Measurements from ENCODE around the gene MAP1LC3B. TPM values are rescaled to one million over a fixed set of nuclear protein-coding genes. Genes with fewer than 3 reads are reported as not detected.

The MAP1LC3B gene
- total and polyA plus RNA-seq, 2 donors (not counting 1 experiment from before 2014, with no cell fraction given) = 72.7 to 75.8 TPM

DNA sequence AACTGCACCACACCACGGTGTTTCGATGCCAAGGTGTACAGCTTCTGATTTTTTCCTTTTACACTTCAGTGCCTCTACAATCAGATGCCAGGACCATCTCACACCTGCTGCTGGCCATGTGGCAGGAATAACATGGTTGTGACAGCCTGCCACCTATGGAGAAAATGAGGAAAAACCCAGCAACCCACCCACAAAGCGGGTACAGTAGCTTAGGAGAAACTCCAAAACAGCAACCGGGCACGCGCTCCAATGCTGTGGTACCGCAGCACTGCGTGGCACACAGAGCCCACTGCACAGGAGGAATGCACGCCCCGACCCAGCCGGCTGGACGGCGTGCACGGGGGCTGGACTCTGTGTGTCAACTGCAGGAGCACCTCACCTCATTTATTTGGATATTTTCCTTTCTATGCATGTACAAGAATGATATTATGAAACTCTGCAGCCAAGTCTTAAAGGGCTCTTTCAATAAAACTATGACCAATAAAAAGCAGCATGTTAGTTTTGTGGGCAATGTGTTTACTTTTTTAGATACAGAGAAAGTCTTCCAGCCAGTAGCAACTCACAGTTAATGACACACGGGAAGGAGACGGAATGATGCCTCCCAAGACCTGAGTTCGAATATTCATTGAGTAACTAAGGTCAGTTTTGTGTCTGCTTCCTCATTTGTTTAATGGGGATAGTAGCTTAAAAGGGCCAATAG lies 45.9 kb downstream of the MAP1LC3B start:
- DNase-seq (no peak), ATAC-seq (ENCODE audit: low read depth) (no peak)
- no peak overlapping the region for H3K4me3 Mint-ChIP-seq
- Histone ChIP-seq H2AFZ (ENCODE audit: insufficient read depth, low read depth, low read length, poor library complexity, severe bottlenecking) (no peak overlapping the region), H3K79me2 (ENCODE audit: control insufficient read depth, insufficient read depth, low read length) (no peaks in the 10 kb centered on the region), H3K9me3 (ENCODE audit: control extremely low read depth in 1 of 3, control insufficient read depth in 2 of 3, insufficient read depth in 1 of 3, low read length in 2 of 3) (no peaks in the 10 kb centered on the region), H3K4me1 (ENCODE audit: control insufficient read depth in 2 of 2, insufficient read depth in 2 of 2, low read length in 2 of 2) (peaks cover 3% of the 10 kb centered on the region in 2 donors), H4K20me1 (ENCODE audit: control insufficient read depth, insufficient read depth, low read length, poor library complexity, severe bottlenecking) (no peaks in the 10 kb centered on the region), H3K27ac (ENCODE audit: low read length in 2 of 2) (no peak overlapping the region), H3K4me3 (ENCODE audit: control extremely low read depth in 1 of 5, extremely low read depth in 1 of 5, insufficient read depth in 1 of 5, low read depth in 2 of 5, low read length in 4 of 5) (no peak overlapping the region), H3K4me2 (replicated peaks; ENCODE audit: low read depth, low read length, poor library complexity, severe bottlenecking) (no peak overlapping the region), H3K36me3 (replicated peaks in 1 of 2; ENCODE audit: control extremely low read depth in 1 of 2, control insufficient read depth in 1 of 2, extremely low read depth in 1 of 2, insufficient read depth in 2 of 2, low read length in 1 of 2) (no peaks in the 10 kb centered on the region), H3K27me3 (replicated peaks in 1 of 4; ENCODE audit: control extremely low read depth in 1 of 4, control insufficient read depth in 3 of 4, insufficient read depth in 4 of 4, low read length in 3 of 4) (no peaks in the 10 kb centered on the region), H3K9ac (ENCODE audit: low read length) (no peak overlapping the region)
- 100% methylated on average over 13 of the region's 17 CpGs for WGBS (ENCODE audit: insufficient coverage)
- TF ChIP-seq EZH2 (IDR thresholded peaks at IDR 0.05; ENCODE audit: borderline replicate concordance, insufficient read depth, low read depth, low read length, poor library complexity, severe bottlenecking) = no peak
- TF ChIP-seq, protein P1, sequence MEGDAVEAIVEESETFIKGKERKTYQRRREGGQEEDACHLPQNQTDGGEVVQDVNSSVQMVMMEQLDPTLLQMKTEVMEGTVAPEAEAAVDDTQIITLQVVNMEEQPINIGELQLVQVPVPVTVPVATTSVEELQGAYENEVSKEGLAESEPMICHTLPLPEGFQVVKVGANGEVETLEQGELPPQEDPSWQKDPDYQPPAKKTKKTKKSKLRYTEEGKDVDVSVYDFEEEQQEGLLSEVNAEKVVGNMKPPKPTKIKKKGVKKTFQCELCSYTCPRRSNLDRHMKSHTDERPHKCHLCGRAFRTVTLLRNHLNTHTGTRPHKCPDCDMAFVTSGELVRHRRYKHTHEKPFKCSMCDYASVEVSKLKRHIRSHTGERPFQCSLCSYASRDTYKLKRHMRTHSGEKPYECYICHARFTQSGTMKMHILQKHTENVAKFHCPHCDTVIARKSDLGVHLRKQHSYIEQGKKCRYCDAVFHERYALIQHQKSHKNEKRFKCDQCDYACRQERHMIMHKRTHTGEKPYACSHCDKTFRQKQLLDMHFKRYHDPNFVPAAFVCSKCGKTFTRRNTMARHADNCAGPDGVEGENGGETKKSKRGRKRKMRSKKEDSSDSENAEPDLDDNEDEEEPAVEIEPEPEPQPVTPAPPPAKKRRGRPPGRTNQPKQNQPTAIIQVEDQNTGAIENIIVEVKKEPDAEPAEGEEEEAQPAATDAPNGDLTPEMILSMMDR (IDR thresholded peaks at IDR 0.05) = no peak
- ChIA-PET POLR2A (no interaction called here), CTCF (no interaction called here)
- H3K9me3 Mint-ChIP-seq (ENCODE audit: insufficient read depth) = no peaks in the 10 kb centered on the region
- intact Hi-C loops (cut with micrococcal nuclease) = no loop called here
- H3K27me3 Mint-ChIP-seq = peaks cover 3% of the 10 kb centered on the region
- H3K4me1 Mint-ChIP-seq = no peaks in the 10 kb centered on the region
- no peak overlapping the region for H3K27ac Mint-ChIP-seq

- POLR2A ChIA-PET = no interaction called here
Observed at GRCh38 chr16:87438611-87438985, 46.5 kb downstream of the MAP1LC3B start.

More at GRCh38 chr16:87438611-87438985, 46.5 kb downstream of the MAP1LC3B start:
- TF ChIP-seq, protein P1 (IDR thresholded peaks at IDR 0.05) = no peak
- TF ChIP-seq EZH2 (IDR thresholded peaks at IDR 0.05; ENCODE audit: borderline replicate concordance, insufficient read depth, low read depth, low read length, poor library complexity, severe bottlenecking) = no peak
- Histone ChIP-seq H3K4me3 (ENCODE audit: control extremely low read depth in 1 of 5, extremely low read depth in 1 of 5, insufficient read depth in 1 of 5, low read depth in 2 of 5, low read length in 4 of 5) (no peak overlapping the region), H3K27ac (ENCODE audit: low read length in 2 of 2) (no peak overlapping the region), H3K4me1 (ENCODE audit: control insufficient read depth in 2 of 2, insufficient read depth in 2 of 2, low read length in 2 of 2) (peaks cover 3% of the 10 kb centered on the region in 2 donors), H3K9me3 (ENCODE audit: control extremely low read depth in 1 of 3, control insufficient read depth in 2 of 3, insufficient read depth in 1 of 3, low read length in 2 of 3) (peaks cover 0 to 3% (median 0%) of the 10 kb centered on the region in 3 donors), H3K79me2 (ENCODE audit: control insufficient read depth, insufficient read depth, low read length) (no peaks in the 10 kb centered on the region), H3K4me2 (replicated peaks; ENCODE audit: low read depth, low read length, poor library complexity, severe bottlenecking) (no peak overlapping the region), H3K9ac (ENCODE audit: low read length) (no peak overlapping the region), H2AFZ (ENCODE audit: insufficient read depth, low read depth, low read length, poor library complexity, severe bottlenecking) (no peak overlapping the region), H3K36me3 (replicated peaks in 1 of 2; ENCODE audit: control extremely low read depth in 1 of 2, control insufficient read depth in 1 of 2, extremely low read depth in 1 of 2, insufficient read depth in 2 of 2, low read length in 1 of 2) (no peaks in the 10 kb centered on the region), H4K20me1 (ENCODE audit: control insufficient read depth, insufficient read depth, low read length, poor library complexity, severe bottlenecking) (no peaks in the 10 kb centered on the region), H3K27me3 (replicated peaks in 1 of 4; ENCODE audit: control extremely low read depth in 1 of 4, control insufficient read depth in 3 of 4, insufficient read depth in 4 of 4, low read length in 3 of 4) (no peaks in the 10 kb centered on the region)
- 92% methylated on average over 8 of the region's 9 CpGs for WGBS (ENCODE audit: insufficient coverage)
- H3K9me3 Mint-ChIP-seq (ENCODE audit: insufficient read depth) = no peaks in the 10 kb centered on the region
- CTCF ChIA-PET = no interaction called here
- ATAC-seq (ENCODE audit: low read depth) = no peak
- no peak for DNase-seq
- intact Hi-C loops (cut with micrococcal nuclease) = no loop called here
- H3K27me3 Mint-ChIP-seq = peaks cover 3% of the 10 kb centered on the region
- no peaks in the 10 kb centered on the region for H3K4me1 Mint-ChIP-seq
- H3K27ac Mint-ChIP-seq = no peak overlapping the region
- H3K4me3 Mint-ChIP-seq = no peak overlapping the region

Data from B cell (primary cell).